BLaER1 (cell line): Measurements from ENCODE around the gene AURKAIP1.
A peak's percentile ranks its signal among the peaks of the same experiment; 100 is the strongest.

Experiments used
- H3K27ac ChIP-seq: shearing (Covaris generic); formaldehyde crosslinking; 2 replicates; pipeline ENCODE4 v1.8.1; 2022
- H3K27me3 ChIP-seq: shearing (Covaris generic); formaldehyde crosslinking; 2 replicates; pipeline ENCODE4 v1.8.1; 2022
- H3K36me3 ChIP-seq: shearing (Covaris generic); formaldehyde crosslinking; 2 replicates; pipeline ENCODE4 v1.8.1; 2022
- H3K4me1 ChIP-seq: shearing (Covaris generic); formaldehyde crosslinking; 2 replicates; pipeline ENCODE4 v1.8.1; 2022
- H3K4me2 ChIP-seq: shearing (Covaris generic); formaldehyde crosslinking; 2 replicates; pipeline ENCODE4 v1.8.1; 2022
- H3K4me3 ChIP-seq: shearing (Covaris generic); formaldehyde crosslinking; 2 replicates; pipeline ENCODE4 v1.8.1; 2022
- H3K9ac ChIP-seq: shearing (Covaris generic); formaldehyde crosslinking; 2 replicates; pipeline ENCODE4 v1.8.1; 2022
- H3K9me3 ChIP-seq: shearing (Covaris generic); formaldehyde crosslinking; 2 replicates; pipeline ENCODE4 v1.8.1; 2022
- H4K20me1 ChIP-seq: shearing (Covaris generic); formaldehyde crosslinking; 2 replicates; pipeline ENCODE4 v1.8.1; 2022
- Cebpa-rat ChIP-seq: shearing (Covaris generic); IDR thresholded peaks from 2 replicates; pipeline ENCODE4 v1.8.1; 2022

Gene AURKAIP1

DNA sequence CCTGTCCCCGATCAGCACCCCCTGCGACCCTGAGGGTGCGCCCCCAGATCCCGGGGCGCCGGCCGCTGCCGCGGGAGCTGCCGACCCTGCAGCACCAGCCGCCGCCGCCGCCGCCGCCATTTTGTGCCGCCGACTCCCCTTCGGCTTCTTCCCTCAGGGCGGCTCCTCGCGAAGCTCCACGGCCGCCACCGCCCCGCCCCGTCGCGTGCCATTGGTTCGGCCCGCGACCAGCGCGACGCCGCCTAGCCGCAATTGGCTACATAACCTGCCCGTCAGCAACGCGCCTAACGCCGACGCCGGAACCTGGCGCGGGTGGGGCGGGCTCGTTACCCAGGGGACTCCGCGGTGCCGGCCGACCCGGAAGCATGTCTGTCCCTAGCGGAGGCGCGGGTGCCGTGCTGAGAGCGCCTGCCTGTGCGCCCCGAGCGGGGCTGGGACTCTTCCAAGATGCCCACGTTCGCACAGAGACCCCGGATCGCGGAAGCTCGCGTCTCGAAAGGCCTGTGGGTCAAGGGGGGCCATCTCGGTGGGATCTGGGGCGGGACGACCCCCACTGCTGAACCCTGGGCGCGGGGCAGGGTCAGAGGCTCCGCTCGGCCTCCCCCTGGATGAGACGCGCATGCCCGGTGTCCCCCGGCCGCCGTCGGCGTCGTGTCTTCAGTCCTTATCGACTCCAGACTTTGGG is 24.3 kb upstream of the AURKAIP1 start, which contains the start of gene CCNL2:
Gene CCNL2, minus strand, starts transcription at position 149 of the 685 bp plus-strand sequence. Its CDS starts 29 bp downstream, at position 120.
- Histone ChIP-seq H3K9ac (peak within 1 kb of the TSS; percentile 99), H3K36me3 (peaks cover 82% of the 10 kb centered on the region), H4K20me1 (peaks cover 75% of the 10 kb centered on the region), H3K27ac (peak within 1 kb of the TSS; percentile 97), H3K4me3 (peak within 1 kb of the TSS; percentile 99), H3K27me3 (no peaks in the 10 kb centered on the region), H3K4me2 (peak within 1 kb of the TSS; percentile 99), H3K4me1 (peaks cover 38% of the 10 kb centered on the region), H3K9me3 (no peaks in the 10 kb centered on the region)
- TF ChIP-seq Cebpa-rat: no peak

DNA sequence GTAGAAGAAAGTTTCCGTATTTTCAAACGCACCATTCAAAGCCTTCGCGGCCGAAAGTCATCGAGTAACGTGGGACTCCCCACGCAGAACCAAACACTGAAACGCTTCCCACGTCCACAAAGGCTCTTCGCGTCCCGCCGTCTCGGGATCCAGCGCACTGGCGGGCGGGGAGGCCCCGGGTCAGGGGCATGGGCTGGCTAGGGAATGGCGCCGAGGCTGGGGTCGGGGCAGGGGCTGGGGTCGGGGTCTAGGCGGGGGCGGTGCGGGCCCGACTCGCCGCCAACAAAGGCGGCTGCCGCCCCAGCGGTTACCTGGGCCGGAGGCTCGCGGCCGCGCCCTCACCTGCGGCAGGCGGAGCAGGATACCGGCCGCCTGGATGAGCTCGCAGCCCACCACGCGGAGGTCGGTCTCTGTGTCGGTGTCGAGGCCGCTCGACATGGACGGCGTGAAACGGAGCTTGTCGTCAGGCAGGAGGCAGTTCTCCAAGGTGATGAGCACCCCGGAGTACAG is 23.7 kb upstream of the AURKAIP1 start:
- Histone ChIP-seq H3K4me2 (peak overlapping the region; percentile 95), H3K4me1 (peaks cover 38% of the 10 kb centered on the region), H3K27ac (peak overlapping the region; percentile 97), H3K27me3 (no peaks in the 10 kb centered on the region), H3K4me3 (peak overlapping the region; percentile 99), H3K9ac (peak overlapping the region; percentile 99), H4K20me1 (peaks cover 75% of the 10 kb centered on the region), H3K36me3 (peaks cover 82% of the 10 kb centered on the region), H3K9me3 (no peaks in the 10 kb centered on the region)
- TF ChIP-seq Cebpa-rat: no peak

- Histone ChIP-seq H3K9me3 (no peaks in the 10 kb centered on the region), H3K27me3 (no peaks in the 10 kb centered on the region), H3K4me1 (peaks cover 38% of the 10 kb centered on the region), H3K27ac (peak overlapping the region; percentile 97), H3K9ac (peak overlapping the region; percentile 99), H3K4me3 (peak overlapping the region; percentile 99), H4K20me1 (peaks cover 75% of the 10 kb centered on the region), H3K36me3 (peaks cover 82% of the 10 kb centered on the region), H3K4me2 (peak overlapping the region; percentile 95)
- no peak for TF ChIP-seq Cebpa-rat
Measured at GRCh38 chr1:1397839-1398523, 23.0 kb upstream of the AURKAIP1 start.

DNA sequence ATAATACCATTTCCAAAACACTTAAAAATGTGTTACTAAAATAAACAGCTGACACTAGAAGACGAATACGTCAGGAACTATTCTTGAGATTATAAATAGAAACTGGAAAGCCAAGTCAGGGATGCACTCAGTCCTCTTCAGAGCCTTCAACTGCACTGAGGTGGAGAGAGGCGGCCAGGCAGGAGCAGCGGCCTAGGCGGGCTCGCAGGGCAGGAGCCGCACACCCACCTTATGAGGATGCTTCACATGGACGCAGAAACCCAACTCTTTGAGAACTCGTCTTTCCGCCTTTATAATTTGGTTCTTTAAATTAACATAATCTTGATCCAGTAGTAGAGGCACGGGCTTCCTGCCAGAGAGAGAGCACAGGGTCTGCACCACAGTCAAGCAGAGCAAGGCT is 20.2 kb upstream of the AURKAIP1 start:
- peaks cover 70% of the 10 kb centered on the region for H4K20me1 ChIP-seq
- H3K27ac ChIP-seq: no peak overlapping the region
- H3K4me2 ChIP-seq: no peak overlapping the region
- H3K4me1 ChIP-seq: peaks cover 19% of the 10 kb centered on the region
- no peak overlapping the region for H3K9ac ChIP-seq
- H3K4me3 ChIP-seq: no peak overlapping the region
- peaks cover 82% of the 10 kb centered on the region for H3K36me3 ChIP-seq
- no peaks in the 10 kb centered on the region for H3K27me3 ChIP-seq
- TF ChIP-seq Cebpa-rat: no peak
- no peaks in the 10 kb centered on the region for H3K9me3 ChIP-seq

GRCh38 chr1:1394116-1394515 is 19.1 kb upstream of the AURKAIP1 start:
- H3K4me3 ChIP-seq: no peak overlapping the region
- H3K36me3 ChIP-seq: peaks cover 92% of the 10 kb centered on the region
- no peak for TF ChIP-seq Cebpa-rat
- no peak overlapping the region for H3K9ac ChIP-seq
- no peaks in the 10 kb centered on the region for H3K9me3 ChIP-seq
- peaks cover 17% of the 10 kb centered on the region for H3K4me1 ChIP-seq
- no peak overlapping the region for H3K27ac ChIP-seq
- no peak overlapping the region for H3K4me2 ChIP-seq
- peaks cover 63% of the 10 kb centered on the region for H4K20me1 ChIP-seq
- no peaks in the 10 kb centered on the region for H3K27me3 ChIP-seq

DNA sequence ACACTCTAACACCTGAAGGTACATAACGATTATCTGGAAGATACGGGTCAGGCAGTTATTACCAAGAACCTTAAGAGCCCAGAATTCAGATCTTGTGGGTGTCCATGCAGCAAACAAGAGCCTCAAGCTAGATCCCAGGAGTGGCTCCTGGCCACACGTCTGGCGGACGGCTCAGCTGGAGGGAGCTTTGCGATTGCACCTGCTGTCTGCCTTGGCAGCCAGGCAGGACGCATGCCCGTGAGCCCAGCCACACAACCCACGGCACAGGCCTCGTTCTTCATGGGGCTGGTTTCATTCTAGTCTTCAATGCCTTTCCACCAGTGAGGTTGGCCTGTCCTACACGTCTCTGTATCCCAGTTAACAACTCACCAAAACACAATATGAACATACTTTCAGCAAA is 18.4 kb upstream of the AURKAIP1 start:
- Histone ChIP-seq H3K4me3 (no peak overlapping the region), H3K27ac (no peak overlapping the region), H3K36me3 (peaks cover 98% of the 10 kb centered on the region), H3K9me3 (no peaks in the 10 kb centered on the region), H4K20me1 (peaks cover 63% of the 10 kb centered on the region), H3K9ac (no peak overlapping the region), H3K4me1 (peaks cover 17% of the 10 kb centered on the region), H3K4me2 (no peak overlapping the region), H3K27me3 (no peaks in the 10 kb centered on the region)
- TF ChIP-seq Cebpa-rat: no peak

DNA sequence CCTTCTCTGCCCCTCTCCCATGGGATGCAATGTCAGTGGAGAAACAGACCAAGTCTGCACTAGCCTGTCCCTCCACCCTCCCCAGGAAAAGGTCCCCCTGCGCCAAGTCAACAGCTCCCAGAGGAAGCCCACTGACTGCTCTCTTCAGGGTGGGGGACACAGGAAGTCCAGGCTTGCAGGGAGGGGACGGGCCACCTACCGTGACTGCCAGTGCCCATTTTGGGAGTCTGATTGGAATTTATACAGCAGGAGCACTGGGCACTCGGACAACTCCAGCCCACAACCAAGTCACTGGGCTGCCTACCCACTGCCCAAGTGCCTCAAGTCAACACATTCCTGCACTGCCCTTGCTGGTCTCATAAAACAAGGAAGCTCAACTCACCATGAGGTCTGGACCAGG is 18.0 kb upstream of the AURKAIP1 start:
- Histone ChIP-seq H3K36me3 (peaks cover 100% of the 10 kb centered on the region), H3K9ac (no peak overlapping the region), H3K4me2 (no peak overlapping the region), H4K20me1 (peaks cover 65% of the 10 kb centered on the region), H3K9me3 (no peaks in the 10 kb centered on the region), H3K4me1 (peaks cover 13% of the 10 kb centered on the region), H3K27me3 (no peaks in the 10 kb centered on the region), H3K4me3 (no peak overlapping the region), H3K27ac (no peak overlapping the region)
- no peak for TF ChIP-seq Cebpa-rat

DNA sequence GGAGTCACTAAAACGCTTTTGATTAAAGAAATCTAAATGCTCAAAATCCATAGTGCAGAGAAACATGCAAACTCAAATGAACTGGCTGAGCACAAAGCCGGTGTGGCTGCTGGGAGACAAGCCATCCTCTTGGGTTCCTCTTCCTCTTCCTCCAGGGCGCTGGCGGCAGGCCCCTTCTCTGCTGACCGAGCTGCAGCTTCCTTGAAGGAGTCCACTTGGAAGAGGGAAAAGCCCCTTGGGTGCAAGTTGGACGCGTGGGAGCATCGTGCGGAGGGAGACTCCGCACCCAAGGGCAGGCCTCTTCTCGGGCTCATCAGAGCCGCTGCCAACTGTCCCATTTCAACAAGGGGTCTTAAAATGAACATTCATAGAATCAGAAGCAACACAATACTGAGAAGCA is 16.2 kb upstream of the AURKAIP1 start:
- no peak overlapping the region for H3K4me2 ChIP-seq
- peaks cover 100% of the 10 kb centered on the region for H3K36me3 ChIP-seq
- no peak for TF ChIP-seq Cebpa-rat
- H3K4me3 ChIP-seq: no peak overlapping the region
- no peak overlapping the region for H3K9ac ChIP-seq
- H4K20me1 ChIP-seq: peaks cover 74% of the 10 kb centered on the region
- no peaks in the 10 kb centered on the region for H3K4me1 ChIP-seq
- no peak overlapping the region for H3K27ac ChIP-seq
- no peaks in the 10 kb centered on the region for H3K9me3 ChIP-seq
- H3K27me3 ChIP-seq: no peaks in the 10 kb centered on the region

- Histone ChIP-seq H3K4me3 (no peak overlapping the region), H3K4me1 (no peaks in the 10 kb centered on the region), H3K9me3 (no peaks in the 10 kb centered on the region), H3K27me3 (no peaks in the 10 kb centered on the region), H4K20me1 (peaks cover 75% of the 10 kb centered on the region), H3K36me3 (peaks cover 100% of the 10 kb centered on the region), H3K27ac (no peak overlapping the region), H3K4me2 (no peak overlapping the region), H3K9ac (no peak overlapping the region)
- no peak for TF ChIP-seq Cebpa-rat
Measured at GRCh38 chr1:1390675-1391074, 15.7 kb upstream of the AURKAIP1 start.

GRCh38 chr1:1388078-1388472 is 13.1 kb upstream of the AURKAIP1 start:
- no peak overlapping the region for H3K27ac ChIP-seq
- H3K36me3 ChIP-seq: peaks cover 99% of the 10 kb centered on the region
- no peak overlapping the region for H3K4me3 ChIP-seq
- no peaks in the 10 kb centered on the region for H3K4me1 ChIP-seq
- H3K9me3 ChIP-seq: 0 out of 2 replicates have a peak, but pooled peaks cover 4% of the 10 kb centered on the region
- peaks cover 61% of the 10 kb centered on the region for H4K20me1 ChIP-seq
- no peak overlapping the region for H3K4me2 ChIP-seq
- H3K9ac ChIP-seq: no peak overlapping the region
- no peaks in the 10 kb centered on the region for H3K27me3 ChIP-seq
- no peak for TF ChIP-seq Cebpa-rat
